ENCODE measurements around the gene OR10A4. TPM values are rescaled to one million over a fixed set of nuclear protein-coding genes. Genes with fewer than 3 reads are reported as not detected.

The OR10A4 gene
- total and polyA plus RNA-seq, 2 experiments from 2014 or later: not detected

DNA sequence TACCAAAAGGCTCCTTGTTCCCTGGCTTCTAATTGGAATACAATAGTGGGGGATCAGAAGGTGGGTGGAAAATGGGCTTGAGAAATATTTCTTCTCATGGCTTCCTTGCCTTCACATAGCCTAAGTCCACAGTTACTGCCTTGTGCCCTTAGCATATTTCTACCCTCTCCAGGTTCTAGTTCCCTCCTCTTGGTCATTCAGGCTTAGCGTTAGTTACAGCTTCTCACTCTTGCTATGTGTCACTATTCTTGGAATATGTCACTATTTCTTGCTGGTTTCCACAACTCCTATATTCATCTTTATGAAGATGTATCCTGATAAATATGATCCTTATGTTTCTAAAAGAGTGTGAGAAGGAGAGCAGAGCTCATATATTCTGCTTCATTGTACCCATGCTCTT is 13.4 kb downstream of the OR10A4 start:
- Histone ChIP-seq H3K4me3 (no peak overlapping the region), H2AFZ (no peak overlapping the region), H3K79me2 (no peaks in the 10 kb centered on the region), H3K27me3 (no peaks in the 10 kb centered on the region), H3K9me2 (replicated peaks; ENCODE audit: insufficient read depth) (no peaks in the 10 kb centered on the region), H3K9me3 (ENCODE audit: low read depth) (no peaks in the 10 kb centered on the region), H3K36me3 (replicated peaks; ENCODE audit: insufficient read depth, low read depth) (no peaks in the 10 kb centered on the region), H3K4me2 (no peak overlapping the region), H3K27ac (no peak overlapping the region), H3K4me1 (ENCODE audit: insufficient read depth) (no peaks in the 10 kb centered on the region), H4K20me1 (ENCODE audit: insufficient read depth, poor library complexity, severe bottlenecking) (no peaks in the 10 kb centered on the region)
- 96% methylated on average over 1 of the region's 1 CpG for WGBS (ENCODE audit: low lambda C conversion rate, missing lambda C conversion rate)
- no peak for DNase-seq (ENCODE audit: low spot score)
- TF ChIP-seq EZH2 (IDR thresholded peaks at IDR 0.05; ENCODE audit: borderline replicate concordance) (no peak), EZH2phosphoT487 (IDR thresholded peaks at IDR 0.05; ENCODE audit: low read depth, severe bottlenecking, unreplicated experiment) (no peak), CTCF (IDR thresholded peaks at IDR 0.05; ENCODE audit: poor library complexity) (no peak)

DNA sequence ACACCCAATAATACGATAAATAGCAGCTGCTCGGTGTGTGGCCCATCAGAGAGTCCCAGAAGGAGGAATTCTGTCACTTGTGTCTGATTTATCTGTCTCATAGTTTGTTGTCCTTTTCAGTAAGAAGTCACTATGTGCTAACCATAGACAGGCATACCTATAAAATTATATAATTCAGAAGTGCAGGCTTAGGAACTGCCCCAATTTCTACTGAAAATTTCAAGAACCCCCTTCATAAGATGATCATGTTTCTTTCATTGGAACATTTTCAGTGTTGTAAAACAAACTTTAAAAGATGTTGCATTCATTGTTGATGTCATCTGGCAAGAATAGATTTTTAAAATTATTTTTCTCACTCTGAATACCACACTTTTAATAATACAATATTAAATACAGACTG is 16.0 kb downstream of the OR10A4 start, which contains the start of gene OR2D2:
TSS of gene OR2D2 (minus strand) at position 101 of the 400 bp plus-strand sequence. CDS start at position 101, 0 bp downstream.
- WGBS (ENCODE audit: low lambda C conversion rate, missing lambda C conversion rate): 81% methylated on average over 2 of the region's 2 CpGs
- no peak for TF ChIP-seq CTCF (IDR thresholded peaks at IDR 0.05; ENCODE audit: poor library complexity)
- no peak for TF ChIP-seq EZH2phosphoT487 (IDR thresholded peaks at IDR 0.05; ENCODE audit: low read depth, severe bottlenecking, unreplicated experiment)
- no peak for TF ChIP-seq EZH2 (IDR thresholded peaks at IDR 0.05; ENCODE audit: borderline replicate concordance)
- no peaks in the 10 kb centered on the region for H4K20me1 ChIP-seq (ENCODE audit: insufficient read depth, poor library complexity, severe bottlenecking)

GRCh38 chr11:6894097-6894496 is 17.7 kb downstream of the OR10A4 start:
- no peak for DNase-seq (ENCODE audit: low spot score)
- H3K4me3 ChIP-seq: no peak overlapping the region
- no peak overlapping the region for H3K27ac ChIP-seq
- no peaks in the 10 kb centered on the region for H3K9me2 ChIP-seq (replicated peaks; ENCODE audit: insufficient read depth)
- H3K9me3 ChIP-seq (ENCODE audit: low read depth): no peaks in the 10 kb centered on the region
- no peak for TF ChIP-seq CTCF (IDR thresholded peaks at IDR 0.05; ENCODE audit: poor library complexity)
- TF ChIP-seq EZH2phosphoT487 (IDR thresholded peaks at IDR 0.05; ENCODE audit: low read depth, severe bottlenecking, unreplicated experiment): no peak
- no peak for TF ChIP-seq EZH2 (IDR thresholded peaks at IDR 0.05; ENCODE audit: borderline replicate concordance)
- no peaks in the 10 kb centered on the region for H3K36me3 ChIP-seq (replicated peaks; ENCODE audit: insufficient read depth, low read depth)
- H3K4me2 ChIP-seq: no peak overlapping the region
- H3K4me1 ChIP-seq (ENCODE audit: insufficient read depth): no peaks in the 10 kb centered on the region
- H4K20me1 ChIP-seq (ENCODE audit: insufficient read depth, poor library complexity, severe bottlenecking): no peaks in the 10 kb centered on the region
- no peak overlapping the region for H2AFZ ChIP-seq
- H3K27me3 ChIP-seq: no peaks in the 10 kb centered on the region
- H3K79me2 ChIP-seq: no peaks in the 10 kb centered on the region

More for the DNA sequence above, 16.0 kb downstream of the OR10A4 start, which contains the start of gene OR2D2:
- Histone ChIP-seq H3K9me2 (replicated peaks; ENCODE audit: insufficient read depth) (no peaks in the 10 kb centered on the region), H3K79me2 (no peaks in the 10 kb centered on the region), H3K4me2 (no peak within 1 kb of the TSS), H3K9me3 (ENCODE audit: low read depth) (no peaks in the 10 kb centered on the region), H3K27me3 (no peaks in the 10 kb centered on the region), H3K4me1 (ENCODE audit: insufficient read depth) (no peaks in the 10 kb centered on the region), H3K36me3 (replicated peaks; ENCODE audit: insufficient read depth, low read depth) (no peaks in the 10 kb centered on the region), H2AFZ (no peak within 1 kb of the TSS), H3K27ac (no peak within 1 kb of the TSS), H3K4me3 (no peak within 1 kb of the TSS)
- DNase-seq (ENCODE audit: low spot score): no peak

GRCh38 chr11:6895010-6895409 is 18.6 kb downstream of the OR10A4 start:
- Histone ChIP-seq H3K27me3 (no peaks in the 10 kb centered on the region), H3K36me3 (replicated peaks; ENCODE audit: insufficient read depth, low read depth) (no peaks in the 10 kb centered on the region), H3K9me2 (replicated peaks; ENCODE audit: insufficient read depth) (no peaks in the 10 kb centered on the region), H4K20me1 (ENCODE audit: insufficient read depth, poor library complexity, severe bottlenecking) (no peaks in the 10 kb centered on the region), H3K27ac (no peak overlapping the region), H3K4me2 (no peak overlapping the region), H3K79me2 (no peaks in the 10 kb centered on the region), H3K4me1 (ENCODE audit: insufficient read depth) (no peaks in the 10 kb centered on the region), H3K4me3 (no peak overlapping the region), H3K9me3 (ENCODE audit: low read depth) (no peaks in the 10 kb centered on the region), H2AFZ (no peak overlapping the region)
- DNase-seq (ENCODE audit: low spot score): no peak
- TF ChIP-seq EZH2phosphoT487 (IDR thresholded peaks at IDR 0.05; ENCODE audit: low read depth, severe bottlenecking, unreplicated experiment) (no peak), EZH2 (IDR thresholded peaks at IDR 0.05; ENCODE audit: borderline replicate concordance) (no peak), CTCF (IDR thresholded peaks at IDR 0.05; ENCODE audit: poor library complexity) (no peak)
